HCT116 (cell line): ENCODE results near the gene NSD2.

Source experiments
- CBX3 ChIP-seq: IDR thresholded peaks from 2 replicates; pipeline ENCODE4 v1.6.1; 2012; ENCODE audit warnings: low read depth
- FOSL1 ChIP-seq: IDR thresholded peaks from 2 replicates; pipeline ENCODE4 v1.6.1; 2012; ENCODE audit warnings: low read depth
- POLR2A ChIP-seq: IDR thresholded peaks from 2 replicates; pipeline ENCODE4 v1.7.0; 2011; ENCODE audit warnings: borderline replicate concordance; ENCODE audit not compliant: insufficient read depth, insufficient read length; ENCODE audit errors: extremely low read depth
- TCF7L2 ChIP-seq: IDR thresholded peaks from 2 replicates; pipeline ENCODE4 v1.7.0; 2011; ENCODE audit warnings: borderline replicate concordance, inconsistent platforms; ENCODE audit not compliant: insufficient read depth, insufficient read length; ENCODE audit errors: extremely low read depth
- YY1 ChIP-seq: IDR thresholded peaks from 2 replicates; pipeline ENCODE4 v1.6.1; 2011; ENCODE audit warnings: low read length, low read depth, moderate library complexity, mild to moderate bottlenecking; ENCODE audit not compliant: insufficient replicate concordance; ENCODE audit errors: extremely low read depth
- TF ChIP-seq, protein P1 (sequence below): IDR thresholded peaks from 2 replicates; pipeline ENCODE4 v1.6.1; 2012
- TF ChIP-seq, protein P2 (sequence below), 3 experiments: fragments of 200-600 bp in 1 of 3; sonication (generic) in 1 of 3; IDR thresholded peaks in 2 of 3; conservative IDR thresholded peaks in 1 of 3; 2 replicates each; pipeline ENCODE4 v1.5.1; 2012 to 2017; ENCODE audit warnings: low read depth in 2 of 3, low read length in 2 of 3, antibody characterized with exemption in 1 of 3, borderline replicate concordance in 1 of 3, control low read depth in 1 of 3, mild to moderate bottlenecking in 1 of 3, mixed read lengths in 1 of 3, mixed run types in 1 of 3, moderate library complexity in 1 of 3; ENCODE audit not compliant: insufficient read depth in 1 of 3

- TF ChIP-seq POLR2A, result no peak
- TF ChIP-seq FOSL1, result no peak
- TF ChIP-seq YY1, result no peak
- TF ChIP-seq, protein P1, sequence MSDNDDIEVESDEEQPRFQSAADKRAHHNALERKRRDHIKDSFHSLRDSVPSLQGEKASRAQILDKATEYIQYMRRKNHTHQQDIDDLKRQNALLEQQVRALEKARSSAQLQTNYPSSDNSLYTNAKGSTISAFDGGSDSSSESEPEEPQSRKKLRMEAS, result no peak
- TF ChIP-seq, protein P2, sequence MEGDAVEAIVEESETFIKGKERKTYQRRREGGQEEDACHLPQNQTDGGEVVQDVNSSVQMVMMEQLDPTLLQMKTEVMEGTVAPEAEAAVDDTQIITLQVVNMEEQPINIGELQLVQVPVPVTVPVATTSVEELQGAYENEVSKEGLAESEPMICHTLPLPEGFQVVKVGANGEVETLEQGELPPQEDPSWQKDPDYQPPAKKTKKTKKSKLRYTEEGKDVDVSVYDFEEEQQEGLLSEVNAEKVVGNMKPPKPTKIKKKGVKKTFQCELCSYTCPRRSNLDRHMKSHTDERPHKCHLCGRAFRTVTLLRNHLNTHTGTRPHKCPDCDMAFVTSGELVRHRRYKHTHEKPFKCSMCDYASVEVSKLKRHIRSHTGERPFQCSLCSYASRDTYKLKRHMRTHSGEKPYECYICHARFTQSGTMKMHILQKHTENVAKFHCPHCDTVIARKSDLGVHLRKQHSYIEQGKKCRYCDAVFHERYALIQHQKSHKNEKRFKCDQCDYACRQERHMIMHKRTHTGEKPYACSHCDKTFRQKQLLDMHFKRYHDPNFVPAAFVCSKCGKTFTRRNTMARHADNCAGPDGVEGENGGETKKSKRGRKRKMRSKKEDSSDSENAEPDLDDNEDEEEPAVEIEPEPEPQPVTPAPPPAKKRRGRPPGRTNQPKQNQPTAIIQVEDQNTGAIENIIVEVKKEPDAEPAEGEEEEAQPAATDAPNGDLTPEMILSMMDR (IDR thresholded peaks at IDR 0.05 in 2 of 3, conservative IDR thresholded peaks at IDR 0.05 in 1 of 3; ENCODE audit: borderline replicate concordance in 1 of 3, insufficient read depth in 1 of 3, low read depth in 2 of 3, low read length in 2 of 3), result no peak
- no peak for TF ChIP-seq CBX3
- no peak for TF ChIP-seq TCF7L2
Observed at GRCh38 chr4:1866189-1866661, 5.0 kb upstream of the NSD2 start.
